Neural cell (in vitro differentiated cells): ENCODE results near the gene TMEM132C. TPM values are rescaled to one million over a fixed set of nuclear protein-coding genes. Genes with fewer than 3 reads are reported as not detected.

ENCODE experiments used
- H2AFZ ChIP-seq: fragments of 200-600, 300-800 bp; sonication (generic), shearing (Covaris generic); 2 replicates; pipeline ENCODE4 v1.6.0; 2014; ENCODE audit warnings: low read depth, mild to moderate bottlenecking, antibody characterized with exemption, low read length, moderate library complexity
- H3F3A ChIP-seq: fragments of 200-600 bp; shearing (Covaris generic); 2 replicates; pipeline ENCODE4 v1.6.1; 2016; ENCODE audit warnings: mild to moderate bottlenecking, moderate library complexity, mixed read lengths, antibody characterized with exemption, low read length; ENCODE audit not compliant: insufficient read depth, poor library complexity, severe bottlenecking
- H3K27ac ChIP-seq: fragments of 200-600, 300-800 bp; sonication (generic), shearing (Covaris generic); 2 replicates; pipeline ENCODE4 v1.5.1; 2014; ENCODE audit warnings: mild to moderate bottlenecking, low read length, moderate library complexity
- H3K27me3 ChIP-seq: fragments of 300-800, 200-600 bp; sonication (generic), shearing (Covaris generic); 2 replicates; pipeline ENCODE4 v1.6.0; 2014; ENCODE audit warnings: mild to moderate bottlenecking, low read depth, low read length, moderate library complexity; ENCODE audit not compliant: insufficient read depth
- H3K36me3 ChIP-seq: fragments of 300-800, 200-600 bp; sonication (generic), shearing (Covaris generic); 2 replicates; pipeline ENCODE4 v1.5.1; 2014; ENCODE audit warnings: mild to moderate bottlenecking, antibody characterized with exemption, low read length, moderate library complexity; ENCODE audit not compliant: insufficient read depth
- H3K4me2 ChIP-seq: fragments of 300-800, 200-600 bp; sonication (generic), shearing (Covaris generic); 2 replicates; pipeline ENCODE4 v1.6.0; 2014; ENCODE audit warnings: mild to moderate bottlenecking, low read length
- H3K4me3 ChIP-seq: fragments of 300-800, 200-600 bp; sonication (generic), shearing (Covaris generic); 2 replicates; pipeline ENCODE4 v1.5.1; 2014; ENCODE audit warnings: mild to moderate bottlenecking, low read length, moderate library complexity
- H3K79me2 ChIP-seq: fragments of 200-600 bp; shearing (Covaris generic); replicated peaks from 2 replicates; pipeline ENCODE4 v1.6.0; 2014; ENCODE audit warnings: mild to moderate bottlenecking, low read length, moderate library complexity; ENCODE audit not compliant: insufficient read depth
- H3K9ac ChIP-seq: fragments of 300-800, 200-600 bp; sonication (generic), shearing (Covaris generic); 2 replicates; pipeline ENCODE4 v1.6.1; 2016; ENCODE audit warnings: mild to moderate bottlenecking, low read length, mixed read lengths
- H3K9me2 ChIP-seq: fragments of 200-600 bp; shearing (Covaris generic); 2 replicates; pipeline ENCODE4 v1.6.1; 2016; ENCODE audit warnings: mild to moderate bottlenecking, low read length, mixed read lengths; ENCODE audit not compliant: insufficient read depth
- H3K9me3 ChIP-seq: fragments of 200-600, 300-800 bp; sonication (generic), shearing (Covaris generic); 2 replicates; pipeline ENCODE4 v1.6.1; 2016; ENCODE audit warnings: mild to moderate bottlenecking, mixed run types, low read length, moderate library complexity, mixed read lengths
- H4K20me1 ChIP-seq: fragments of 200-600 bp; shearing (Covaris generic); 2 replicates; pipeline ENCODE4 v1.6.1; 2016; ENCODE audit warnings: mild to moderate bottlenecking, mixed run types; ENCODE audit not compliant: insufficient read depth
- EP300 ChIP-seq: fragments of 450-650 bp; conservative IDR thresholded peaks from 2 replicates; pipeline ENCODE4 v1.6.1; 2014; ENCODE audit warnings: antibody characterized with exemption, mild to moderate bottlenecking, moderate library complexity; ENCODE audit not compliant: poor library complexity, severe bottlenecking
- EZH2 ChIP-seq: fragments of 200-600, 300-800 bp; shearing (Covaris generic), sonication (generic); IDR thresholded peaks from 2 replicates; pipeline ENCODE4 v1.6.1; 2014; ENCODE audit warnings: antibody characterized with exemption, low read length, borderline replicate concordance, mild to moderate bottlenecking; ENCODE audit not compliant: insufficient read depth, poor library complexity, severe bottlenecking
- MXI1 ChIP-seq: fragments of 450-650 bp; conservative IDR thresholded peaks from 2 replicates; pipeline ENCODE4 v1.6.1; 2014; ENCODE audit warnings: antibody characterized with exemption, mild to moderate bottlenecking; ENCODE audit not compliant: poor library complexity, severe bottlenecking
- POLR2AphosphoS5 ChIP-seq: IDR thresholded peaks from 2 replicates; pipeline ENCODE4 v1.6.1; 2012
- RAD21 ChIP-seq: fragments of 450-650 bp; conservative IDR thresholded peaks from 2 replicates; pipeline ENCODE4 v1.6.1; 2014; ENCODE audit warnings: antibody characterized with exemption, mild to moderate bottlenecking, moderate library complexity
- SMC3 ChIP-seq: fragments of 450-650 bp; conservative IDR thresholded peaks from 2 replicates; pipeline ENCODE4 v1.6.1; 2014; ENCODE audit warnings: antibody characterized with exemption, mild to moderate bottlenecking, moderate library complexity; ENCODE audit not compliant: poor library complexity
- TAF1 ChIP-seq: IDR thresholded peaks from 2 replicates; pipeline ENCODE4 v1.6.1; 2012; ENCODE audit warnings: low read depth
- polyA plus RNA-seq: library from polyadenylated mRNA; depleted of rRNA; stranded (reverse); fragments of >200 nt; gene quantifications from 2 replicates; pipeline ENCODE4 v1.2.3, GENCODE V29; 2014
- TF ChIP-seq, protein P1 (sequence below): IDR thresholded peaks from 2 replicates; pipeline ENCODE4 v1.6.1; 2012; ENCODE audit warnings: borderline replicate concordance
- TF ChIP-seq, protein P2 (sequence below): fragments of 450-650 bp; IDR thresholded peaks from 2 replicates; pipeline ENCODE4 v1.5.1; 2014; ENCODE audit warnings: antibody characterized with exemption, mild to moderate bottlenecking, moderate library complexity; ENCODE audit not compliant: poor library complexity, severe bottlenecking

TMEM132C gene
- polyA plus RNA-seq, 1 donor from 2014 or later, result 0.06 TPM

DNA sequence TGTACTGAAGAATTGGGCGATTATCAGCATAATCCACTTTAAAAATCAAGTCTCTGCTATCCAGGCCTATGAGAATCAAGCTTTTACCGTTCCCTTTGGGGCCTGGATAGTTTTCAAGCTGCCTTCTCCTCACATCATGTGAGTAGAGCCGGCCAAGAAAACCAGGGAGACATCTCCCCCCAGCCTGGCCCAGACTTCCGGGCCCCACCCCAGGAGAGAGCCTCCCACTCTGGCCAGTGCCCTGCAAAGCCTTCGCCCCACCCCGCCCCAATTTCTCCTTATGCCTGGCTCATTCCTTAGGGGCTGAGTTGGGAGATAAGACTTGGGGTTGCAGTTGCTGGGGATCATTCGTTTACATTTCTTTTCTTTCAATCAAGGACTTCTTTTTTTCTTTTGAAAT is 1.4 kb upstream of the TMEM132C start:
- H2AFZ ChIP-seq, result no peak overlapping the region
- TF ChIP-seq, protein P1, sequence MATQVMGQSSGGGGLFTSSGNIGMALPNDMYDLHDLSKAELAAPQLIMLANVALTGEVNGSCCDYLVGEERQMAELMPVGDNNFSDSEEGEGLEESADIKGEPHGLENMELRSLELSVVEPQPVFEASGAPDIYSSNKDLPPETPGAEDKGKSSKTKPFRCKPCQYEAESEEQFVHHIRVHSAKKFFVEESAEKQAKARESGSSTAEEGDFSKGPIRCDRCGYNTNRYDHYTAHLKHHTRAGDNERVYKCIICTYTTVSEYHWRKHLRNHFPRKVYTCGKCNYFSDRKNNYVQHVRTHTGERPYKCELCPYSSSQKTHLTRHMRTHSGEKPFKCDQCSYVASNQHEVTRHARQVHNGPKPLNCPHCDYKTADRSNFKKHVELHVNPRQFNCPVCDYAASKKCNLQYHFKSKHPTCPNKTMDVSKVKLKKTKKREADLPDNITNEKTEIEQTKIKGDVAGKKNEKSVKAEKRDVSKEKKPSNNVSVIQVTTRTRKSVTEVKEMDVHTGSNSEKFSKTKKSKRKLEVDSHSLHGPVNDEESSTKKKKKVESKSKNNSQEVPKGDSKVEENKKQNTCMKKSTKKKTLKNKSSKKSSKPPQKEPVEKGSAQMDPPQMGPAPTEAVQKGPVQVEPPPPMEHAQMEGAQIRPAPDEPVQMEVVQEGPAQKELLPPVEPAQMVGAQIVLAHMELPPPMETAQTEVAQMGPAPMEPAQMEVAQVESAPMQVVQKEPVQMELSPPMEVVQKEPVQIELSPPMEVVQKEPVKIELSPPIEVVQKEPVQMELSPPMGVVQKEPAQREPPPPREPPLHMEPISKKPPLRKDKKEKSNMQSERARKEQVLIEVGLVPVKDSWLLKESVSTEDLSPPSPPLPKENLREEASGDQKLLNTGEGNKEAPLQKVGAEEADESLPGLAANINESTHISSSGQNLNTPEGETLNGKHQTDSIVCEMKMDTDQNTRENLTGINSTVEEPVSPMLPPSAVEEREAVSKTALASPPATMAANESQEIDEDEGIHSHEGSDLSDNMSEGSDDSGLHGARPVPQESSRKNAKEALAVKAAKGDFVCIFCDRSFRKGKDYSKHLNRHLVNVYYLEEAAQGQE, result no peak
- TF ChIP-seq, protein P2, sequence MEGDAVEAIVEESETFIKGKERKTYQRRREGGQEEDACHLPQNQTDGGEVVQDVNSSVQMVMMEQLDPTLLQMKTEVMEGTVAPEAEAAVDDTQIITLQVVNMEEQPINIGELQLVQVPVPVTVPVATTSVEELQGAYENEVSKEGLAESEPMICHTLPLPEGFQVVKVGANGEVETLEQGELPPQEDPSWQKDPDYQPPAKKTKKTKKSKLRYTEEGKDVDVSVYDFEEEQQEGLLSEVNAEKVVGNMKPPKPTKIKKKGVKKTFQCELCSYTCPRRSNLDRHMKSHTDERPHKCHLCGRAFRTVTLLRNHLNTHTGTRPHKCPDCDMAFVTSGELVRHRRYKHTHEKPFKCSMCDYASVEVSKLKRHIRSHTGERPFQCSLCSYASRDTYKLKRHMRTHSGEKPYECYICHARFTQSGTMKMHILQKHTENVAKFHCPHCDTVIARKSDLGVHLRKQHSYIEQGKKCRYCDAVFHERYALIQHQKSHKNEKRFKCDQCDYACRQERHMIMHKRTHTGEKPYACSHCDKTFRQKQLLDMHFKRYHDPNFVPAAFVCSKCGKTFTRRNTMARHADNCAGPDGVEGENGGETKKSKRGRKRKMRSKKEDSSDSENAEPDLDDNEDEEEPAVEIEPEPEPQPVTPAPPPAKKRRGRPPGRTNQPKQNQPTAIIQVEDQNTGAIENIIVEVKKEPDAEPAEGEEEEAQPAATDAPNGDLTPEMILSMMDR, result no peak
- TF ChIP-seq RAD21 (no peak), TAF1 (no peak), POLR2AphosphoS5 (no peak), SMC3 (no peak), EP300 (no peak), MXI1 (no peak), EZH2 (no peak)
- H3K9me2 ChIP-seq, result no peaks in the 10 kb centered on the region
- H4K20me1 ChIP-seq, result no peaks in the 10 kb centered on the region
- H3K27me3 ChIP-seq, result peaks cover 71% of the 10 kb centered on the region
- no peak overlapping the region for H3K4me2 ChIP-seq
- H3K36me3 ChIP-seq, result no peaks in the 10 kb centered on the region
- H3K79me2 ChIP-seq, result no peaks in the 10 kb centered on the region
- peaks cover 17% of the 10 kb centered on the region for H3K9me3 ChIP-seq
- H3K9ac ChIP-seq, result no peak overlapping the region
- H3K27ac ChIP-seq, result no peak overlapping the region
- H3K4me3 ChIP-seq, result no peak overlapping the region
- no peaks in the 10 kb centered on the region for H3F3A ChIP-seq

DNA sequence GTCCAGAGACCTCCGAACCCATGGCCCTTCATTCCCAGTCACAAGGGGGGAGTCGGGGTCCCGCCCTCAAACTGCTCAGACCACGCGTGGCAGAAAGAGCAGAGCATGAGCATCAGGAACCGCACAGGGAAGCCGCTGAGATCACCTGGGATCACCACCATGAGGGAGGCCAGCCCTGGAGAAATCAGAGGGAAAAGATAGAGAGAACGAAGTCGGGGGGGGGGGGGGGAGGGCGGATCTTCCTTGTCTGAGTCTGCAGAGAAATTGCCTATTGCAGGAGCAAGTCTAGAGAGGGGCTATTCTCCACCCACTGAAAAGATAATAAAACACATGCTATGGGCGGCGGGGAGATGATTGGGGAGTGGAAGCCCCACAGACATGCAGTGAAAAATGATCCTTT is 884 bp upstream of the TMEM132C start:
- Histone ChIP-seq H3K27ac (no peak overlapping the region), H3K4me2 (no peak overlapping the region), H3K36me3 (no peaks in the 10 kb centered on the region), H3K9ac (no peak overlapping the region), H3F3A (no peaks in the 10 kb centered on the region), H3K27me3 (peaks cover 75% of the 10 kb centered on the region), H4K20me1 (no peaks in the 10 kb centered on the region), H3K9me2 (no peaks in the 10 kb centered on the region), H3K4me3 (peak overlapping the region; percentile 64), H3K79me2 (no peaks in the 10 kb centered on the region), H2AFZ (no peak overlapping the region), H3K9me3 (peaks cover 17% of the 10 kb centered on the region)
- TF ChIP-seq SMC3, result no peak
- TF ChIP-seq EZH2, result no peak
- TF ChIP-seq EP300, result no peak
- TF ChIP-seq, protein P2, result no peak
- no peak for TF ChIP-seq MXI1
